Astrocyte (in vitro differentiated cells and primary cell): ENCODE data around the gene LRRC7. TPM values are rescaled to one million over a fixed set of nuclear protein-coding genes. Genes with fewer than 3 reads are reported as not detected.

Experiments
- DNase-seq: peaks from one replicate; pipeline ENCODE4 v3.0.0-alpha.2; 2010; ENCODE audit warnings: low read depth
- FAIRE-seq: peaks from 2 replicates; lab custom pipeline; 2011; peaks lifted over from hg19 to GRCh38; lab: Jason Lieb, UNC
- H2AFZ ChIP-seq: 2 replicates; pipeline ENCODE4 v1.6.0; 2012; ENCODE audit warnings: low read depth, low read length, inconsistent platforms
- H3K27ac ChIP-seq: 2 replicates; pipeline ENCODE4 v1.5.1; 2011; ENCODE audit warnings: low read depth, low read length, inconsistent platforms
- H3K27me3 ChIP-seq: 2 replicates; pipeline ENCODE4 v1.6.0; 2011; ENCODE audit warnings: low read length, inconsistent platforms; ENCODE audit not compliant: insufficient read depth
- H3K36me3 ChIP-seq: 2 replicates; pipeline ENCODE4 v1.5.1; 2011; ENCODE audit warnings: low read length, inconsistent platforms; ENCODE audit not compliant: insufficient read depth
- H3K4me1 ChIP-seq: 2 replicates; pipeline ENCODE4 v1.5.1; 2011; ENCODE audit warnings: low read length, inconsistent platforms; ENCODE audit not compliant: insufficient read depth
- H3K4me2 ChIP-seq: 2 replicates; pipeline ENCODE4 v1.6.0; 2012; ENCODE audit warnings: low read length, inconsistent platforms
- H3K4me3 ChIP-seq: 2 replicates; pipeline ENCODE4 v1.5.1; 2011; ENCODE audit warnings: low read depth, mild to moderate bottlenecking, low read length, inconsistent platforms; ENCODE audit not compliant: insufficient read depth
- H3K79me2 ChIP-seq: 2 replicates; pipeline ENCODE4 v1.6.0; 2012; ENCODE audit warnings: mild to moderate bottlenecking, low read length, inconsistent platforms; ENCODE audit not compliant: insufficient read depth
- H3K9ac ChIP-seq: 2 replicates; pipeline ENCODE4 v1.6.0; 2012; ENCODE audit warnings: mild to moderate bottlenecking, low read length, inconsistent platforms
- H3K9me3 ChIP-seq: 2 replicates; pipeline ENCODE4 v1.5.1; 2012; ENCODE audit warnings: low read depth, mild to moderate bottlenecking, low read length, inconsistent platforms; ENCODE audit not compliant: insufficient read depth
- H4K20me1 ChIP-seq: 2 replicates; pipeline ENCODE4 v1.6.0; 2012; ENCODE audit warnings: low read length, inconsistent platforms; ENCODE audit not compliant: insufficient read depth
- H3K27ac Mint-ChIP-seq: one replicate; pipeline ENCODE4 v1.8.0; 2021; ENCODE audit warnings: mild to moderate bottlenecking, mixed read lengths; ENCODE audit not compliant: unreplicated experiment
- H3K27me3 Mint-ChIP-seq: one replicate; pipeline ENCODE4 v1.8.0; 2021; ENCODE audit warnings: low read depth, mixed read lengths; ENCODE audit not compliant: unreplicated experiment
- H3K36me3 Mint-ChIP-seq: one replicate; pipeline ENCODE4 v1.8.0; 2021; ENCODE audit warnings: low read depth, mixed read lengths; ENCODE audit not compliant: unreplicated experiment
- H3K4me1 Mint-ChIP-seq: one replicate; pipeline ENCODE4 v1.8.0; 2021; ENCODE audit warnings: low read depth, mixed read lengths; ENCODE audit not compliant: unreplicated experiment
- H3K4me3 Mint-ChIP-seq: one replicate; pipeline ENCODE4 v1.8.0; 2021; ENCODE audit warnings: mild to moderate bottlenecking, moderate library complexity, mixed read lengths; ENCODE audit not compliant: unreplicated experiment
- H3K9me3 Mint-ChIP-seq: one replicate; pipeline ENCODE4 v1.8.0; 2021; ENCODE audit warnings: mild to moderate bottlenecking, mixed read lengths; ENCODE audit not compliant: unreplicated experiment
- CTCF ChIP-seq: IDR thresholded peaks from 2 replicates; pipeline ENCODE4 v1.5.1; 2011; ENCODE audit warnings: low read depth, mild to moderate bottlenecking, inconsistent platforms, low read length, moderate library complexity; ENCODE audit not compliant: insufficient read depth
- EZH2 ChIP-seq: IDR thresholded peaks from 2 replicates; pipeline ENCODE4 v1.6.1; 2012; ENCODE audit warnings: mild to moderate bottlenecking, low read length, inconsistent platforms; ENCODE audit not compliant: insufficient read depth
- total RNA-seq: library from RNA; stranded (reverse); gene quantifications from 2 replicates; pipeline ENCODE4 v1.2.1, GENCODE V29; 2021

LRRC7 gene
- total RNA-seq, 1 donor from 2014 or later: 0.27 TPM

- no peak overlapping the region for H3K27ac Mint-ChIP-seq
- Histone ChIP-seq H3K36me3 (no peaks in the 10 kb centered on the region), H3K27me3 (no peaks in the 10 kb centered on the region), H3K4me3 (no peak overlapping the region), H3K9me3 (no peaks in the 10 kb centered on the region), H2AFZ (no peak overlapping the region), H3K27ac (no peak overlapping the region), H3K9ac (no peak overlapping the region), H3K4me1 (no peaks in the 10 kb centered on the region), H4K20me1 (no peaks in the 10 kb centered on the region), H3K79me2 (no peaks in the 10 kb centered on the region), H3K4me2 (no peak overlapping the region)
- FAIRE-seq: no peak
- TF ChIP-seq EZH2 (no peak), CTCF (no peak)
- H3K27me3 Mint-ChIP-seq: no peaks in the 10 kb centered on the region
- peaks cover 7% of the 10 kb centered on the region for H3K9me3 Mint-ChIP-seq
- no peaks in the 10 kb centered on the region for H3K36me3 Mint-ChIP-seq
- H3K4me1 Mint-ChIP-seq: peaks cover 11% of the 10 kb centered on the region
- peak; percentile 16 for DNase-seq
- no peak overlapping the region for H3K4me3 Mint-ChIP-seq
These were observed 171.5 kb downstream of the LRRC7 start for GRCh38 chr1:69739251-69739605.

GRCh38 chr1:69743146-69743545 lies 175.4 kb downstream of the LRRC7 start:
- no peak overlapping the region for H3K4me3 Mint-ChIP-seq
- no peak overlapping the region for H3K4me2 ChIP-seq
- H3K27me3 ChIP-seq: no peaks in the 10 kb centered on the region
- H2AFZ ChIP-seq: no peak overlapping the region
- TF ChIP-seq EZH2 (no peak), CTCF (no peak)
- no peak for FAIRE-seq
- H3K27ac Mint-ChIP-seq: no peak overlapping the region
- H3K79me2 ChIP-seq: no peaks in the 10 kb centered on the region
- no peak overlapping the region for H3K27ac ChIP-seq
- no peaks in the 10 kb centered on the region for H3K36me3 ChIP-seq
- no peaks in the 10 kb centered on the region for H3K27me3 Mint-ChIP-seq
- no peak overlapping the region for H3K4me3 ChIP-seq
- DNase-seq: no peak
- no peaks in the 10 kb centered on the region for H4K20me1 ChIP-seq
- no peak overlapping the region for H3K9ac ChIP-seq
- no peaks in the 10 kb centered on the region for H3K4me1 ChIP-seq
- H3K9me3 ChIP-seq: no peaks in the 10 kb centered on the region
- H3K9me3 Mint-ChIP-seq: no peaks in the 10 kb centered on the region
- no peaks in the 10 kb centered on the region for H3K36me3 Mint-ChIP-seq
- H3K4me1 Mint-ChIP-seq: peaks cover 11% of the 10 kb centered on the region

GRCh38 chr1:69744381-69744780 lies 176.7 kb downstream of the LRRC7 start:
- no peak overlapping the region for H3K4me3 Mint-ChIP-seq
- Histone ChIP-seq H3K9ac (no peak overlapping the region), H3K36me3 (no peaks in the 10 kb centered on the region), H3K4me2 (no peak overlapping the region), H4K20me1 (no peaks in the 10 kb centered on the region), H3K27ac (no peak overlapping the region), H3K27me3 (no peaks in the 10 kb centered on the region), H3K79me2 (no peaks in the 10 kb centered on the region), H3K4me1 (no peaks in the 10 kb centered on the region), H2AFZ (no peak overlapping the region), H3K9me3 (no peaks in the 10 kb centered on the region), H3K4me3 (no peak overlapping the region)
- TF ChIP-seq CTCF: no peak
- TF ChIP-seq EZH2: no peak
- no peak for DNase-seq
- peaks cover 4% of the 10 kb centered on the region for H3K4me1 Mint-ChIP-seq
- no peaks in the 10 kb centered on the region for H3K36me3 Mint-ChIP-seq
- no peak for FAIRE-seq
- H3K9me3 Mint-ChIP-seq: no peaks in the 10 kb centered on the region
- H3K27me3 Mint-ChIP-seq: no peaks in the 10 kb centered on the region
- no peak overlapping the region for H3K27ac Mint-ChIP-seq
